ENCODE data around the gene PTGIS.
"Not testable (repeated sequence)": the region's sequence is repeated elsewhere in the genome, so short reads cannot be mapped to it uniquely, and the experiment has no call there.

PTGIS gene

GRCh38 chr20:49578436-49578835, 10.5 kb upstream of the PTGIS start:
- no peak for DNase-seq

- DNase-seq: no peak
These were observed 7.7 kb upstream of the PTGIS start for GRCh38 chr20:49575551-49576060.

- no peak for DNase-seq
These were observed 6.0 kb upstream of the PTGIS start for GRCh38 chr20:49573900-49574416.

DNA sequence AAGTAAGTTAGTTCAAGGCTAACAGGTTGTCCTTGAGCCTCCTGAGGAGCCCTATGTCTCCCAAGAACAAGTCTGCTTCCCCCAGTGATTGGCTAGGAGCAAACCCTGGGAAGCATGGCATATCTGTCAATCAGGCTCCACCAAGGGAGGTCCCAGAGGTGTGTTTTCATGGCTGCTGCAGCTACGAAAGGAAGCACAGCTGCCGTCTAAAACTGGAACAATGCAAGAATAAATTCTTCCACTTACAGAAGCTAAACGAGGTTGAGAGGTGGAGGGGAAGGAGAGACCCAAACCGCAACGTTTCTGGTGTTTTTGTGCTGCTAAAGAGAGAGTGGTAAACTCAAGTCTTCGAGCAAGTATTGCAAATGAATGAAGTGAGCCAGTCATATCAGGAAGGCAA, 4.9 kb upstream of the PTGIS start:
- DNase-seq: no peak

- no peak for DNase-seq
These were observed 3.6 kb upstream of the PTGIS start for GRCh38 chr20:49571553-49571835.

GRCh38 chr20:49570828-49571552, 3.1 kb upstream of the PTGIS start:
- no peak for DNase-seq

GRCh38 chr20:49570161-49570827, 2.4 kb upstream of the PTGIS start:
- no peak for DNase-seq

GRCh38 chr20:49569411-49570115, 1.6 kb upstream of the PTGIS start:
- no peak for DNase-seq

- DNase-seq: no peak
These were observed 578 bp upstream of the PTGIS start for GRCh38 chr20:49568278-49569151.

- DNase-seq: no peak
These were observed 1.3 kb downstream of the PTGIS start for GRCh38 chr20:49566401-49567364.

- not testable (repeated sequence) for DNase-seq
These were observed 2.9 kb downstream of the PTGIS start for GRCh38 chr20:49564991-49565390.

- no peak for DNase-seq
These were observed 4.6 kb downstream of the PTGIS start for GRCh38 chr20:49563015-49563980.

DNA sequence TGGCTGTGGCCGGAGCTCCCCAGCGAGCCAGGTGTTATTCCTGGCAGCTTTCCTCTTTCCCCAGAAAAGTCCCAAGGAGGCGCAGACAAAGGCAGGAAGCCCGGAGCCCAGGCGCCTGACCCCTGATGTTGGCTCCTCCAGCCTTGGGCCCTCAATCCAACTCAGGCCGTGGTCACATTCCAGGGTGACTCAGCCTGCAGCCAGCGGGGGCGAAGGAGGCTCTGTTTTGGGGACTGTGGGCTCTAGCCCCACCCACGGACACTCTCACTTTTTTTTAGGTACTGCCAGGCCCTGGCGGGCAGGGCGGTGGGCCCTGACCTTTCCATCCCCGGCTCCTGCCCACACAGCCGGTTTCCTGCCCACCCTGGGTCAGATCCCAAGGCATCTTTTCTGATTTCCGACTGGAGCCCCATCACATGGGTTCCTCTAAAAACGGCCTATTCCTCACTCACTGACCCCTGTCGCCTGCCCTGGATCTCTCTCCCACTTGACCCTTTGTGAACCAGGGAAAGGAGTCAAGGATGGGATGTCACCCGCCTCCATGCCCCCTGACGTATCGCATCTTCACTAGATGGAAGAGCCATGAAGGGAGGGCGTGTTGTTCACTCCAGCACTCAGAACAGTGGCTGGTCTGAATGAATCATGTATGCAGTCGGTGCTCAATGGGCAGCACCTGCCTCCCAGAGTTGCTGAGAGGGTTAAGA, 5.5 kb downstream of the PTGIS start:
- DNase-seq: no peak

DNA sequence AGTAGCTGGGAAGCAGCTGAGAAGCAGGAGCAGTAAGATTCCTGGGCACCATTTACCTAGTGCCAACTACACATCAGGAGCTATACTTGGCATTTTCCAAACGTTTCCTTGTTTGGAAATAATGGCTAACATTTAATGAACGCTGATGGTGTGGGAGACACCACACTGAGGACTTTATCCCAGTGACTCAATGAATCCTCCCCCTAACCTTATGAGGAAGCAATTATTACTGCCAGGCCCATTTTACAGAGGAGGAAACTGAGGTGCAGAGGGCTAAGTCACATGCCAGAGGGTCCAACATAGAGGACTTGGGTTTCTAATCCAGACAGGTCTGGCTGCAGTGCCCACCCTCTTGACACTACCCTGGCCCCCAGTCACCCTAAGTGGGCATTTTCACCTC, 6.1 kb downstream of the PTGIS start:
- no peak for DNase-seq

DNA sequence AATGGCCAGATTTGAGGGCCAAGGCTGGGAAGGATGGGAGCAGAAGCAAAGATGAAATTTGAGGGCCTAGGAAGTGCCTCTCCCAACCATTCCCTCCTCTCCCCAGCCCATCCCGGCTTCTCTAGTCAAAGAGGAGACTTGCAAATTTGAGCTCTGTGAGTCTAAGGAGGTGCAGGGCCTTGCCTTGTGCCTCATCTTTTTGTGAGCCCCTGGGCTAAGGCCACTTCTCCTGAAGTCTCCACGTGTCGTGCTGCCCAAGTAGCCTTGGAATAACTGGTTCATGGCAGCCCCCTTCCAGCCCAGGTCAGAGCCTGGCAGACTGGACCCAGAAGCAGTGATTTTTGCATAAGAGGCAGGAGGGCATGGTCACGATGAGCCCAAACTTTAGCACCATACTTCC, 6.7 kb downstream of the PTGIS start:
- DNase-seq: no peak

DNA sequence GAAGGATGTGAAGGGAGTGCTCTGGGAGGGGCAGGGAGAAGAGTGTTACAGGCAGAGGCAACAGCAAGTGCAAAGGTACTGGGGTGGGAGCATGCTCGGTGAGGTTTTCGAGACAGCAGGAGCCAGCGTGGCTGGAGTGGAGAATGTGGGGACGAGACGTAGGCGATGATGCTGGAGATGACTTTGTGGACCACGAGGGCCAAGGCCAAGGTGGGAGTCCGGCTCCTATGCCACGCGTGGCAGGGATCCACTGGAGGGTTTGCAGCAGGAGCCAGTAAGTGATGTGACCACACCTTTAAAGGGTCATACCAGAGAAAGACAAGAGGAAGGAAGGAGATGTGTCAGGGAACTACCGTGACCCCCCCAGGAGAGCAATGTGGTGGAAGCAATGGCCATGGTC, 7.3 kb downstream of the PTGIS start:
- no peak for DNase-seq

DNA sequence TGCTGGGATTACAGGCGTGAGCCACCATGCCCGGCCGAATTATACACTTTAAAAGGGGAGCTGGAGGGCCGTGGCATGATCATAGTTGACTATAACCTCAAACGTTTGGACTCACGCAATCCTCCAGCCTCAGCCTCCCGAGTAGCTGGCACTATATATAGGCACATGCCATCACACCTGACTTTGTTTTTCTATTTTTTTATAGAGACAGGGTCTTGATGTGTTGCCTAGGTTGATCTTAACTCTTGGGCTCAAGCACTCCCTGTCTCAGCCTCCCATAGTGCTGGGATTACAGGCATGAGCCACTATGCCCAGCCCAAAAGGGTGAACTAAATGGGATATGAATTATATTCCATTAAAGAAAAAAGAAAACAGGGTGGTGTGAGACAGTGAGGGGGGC, 7.8 kb downstream of the PTGIS start:
- DNase-seq: no peak

- no peak for DNase-seq
These were observed 8.4 kb downstream of the PTGIS start for GRCh38 chr20:49559411-49560081.

DNA sequence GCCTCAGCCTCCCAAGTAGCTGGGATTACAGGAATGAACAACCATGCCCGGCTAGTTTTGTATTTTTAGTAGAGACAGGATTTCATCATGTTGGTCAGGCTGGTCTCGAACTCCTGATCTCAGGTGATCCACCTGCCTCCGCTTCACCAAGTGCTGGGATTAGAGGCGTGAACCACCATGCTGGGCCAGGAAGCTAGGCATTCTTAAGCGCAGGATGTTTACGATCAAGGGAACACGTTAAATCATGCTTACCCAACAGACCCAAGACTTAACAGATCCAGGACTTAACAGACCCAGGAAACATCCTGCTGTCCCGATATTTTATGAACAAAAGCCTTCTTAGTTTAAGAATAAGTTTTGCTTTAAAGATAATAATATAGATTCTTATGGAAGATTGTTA, 9.1 kb downstream of the PTGIS start:
- no peak for DNase-seq

All from activated CD4-positive, alpha-beta T cell treated with anti-CD3 and anti-CD28 coated beads, Interleukin-2, amount 50 U/mL, for 4 hours (primary cell).